GM23338 (cell line): ENCODE results near the gene CIPC.

Source experiments
- CTCF ChIP-seq, 2 experiments: fragments of 200-600 bp in 1 of 2; sonication (generic) in 1 of 2; conservative IDR thresholded peaks; 2 replicates each; pipeline versions ENCODE4 v1.5.1 to v1.6.1; 2016 to 2017; ENCODE audit warnings: antibody characterized with exemption in 2 of 2, low read depth in 2 of 2, mild to moderate bottlenecking in 2 of 2, moderate library complexity in 1 of 2
- EZH2 ChIP-seq: fragments of 200-600 bp; sonication (generic); IDR thresholded peaks from one replicate; pipeline ENCODE4 v1.8.0; 2017; ENCODE audit warnings: antibody characterized with exemption, mild to moderate bottlenecking, low read depth; ENCODE audit not compliant: unreplicated experiment
- EZH2phosphoT487 ChIP-seq: fragments of 200-600 bp; sonication (generic); IDR thresholded peaks from one replicate; pipeline ENCODE4 v1.8.1; 2018; ENCODE audit warnings: antibody characterized with exemption; ENCODE audit not compliant: unreplicated experiment
- JUNB ChIP-seq: IDR thresholded peaks from one replicate; pipeline ENCODE4 v1.6.1; 2016; ENCODE audit warnings: antibody characterized with exemption; ENCODE audit not compliant: unreplicated experiment
- POLR2AphosphoS5 ChIP-seq: IDR thresholded peaks from 2 replicates; pipeline ENCODE4 v1.6.1; 2016; ENCODE audit warnings: antibody characterized with exemption, low read depth

GRCh38 chr14:77091518-77091917 lies 6.5 kb upstream of the CIPC start:
- TF ChIP-seq CTCF (conservative IDR thresholded peaks at IDR 0.05; ENCODE audit: low read depth in 2 of 2) (no peak), EZH2 (no peak), EZH2phosphoT487 (no peak), JUNB (no peak), POLR2AphosphoS5 (no peak)
